HG02623 (cell line): ENCODE measurements around the gene MSL1.
"Not testable (repeated sequence)": the region's sequence is repeated elsewhere in the genome, so short reads cannot be mapped to it uniquely, and the experiment has no call there.

ENCODE experiments used
- ATAC-seq: cut with Tn5 transposase; IDR thresholded peaks from one replicate; pipeline ENCODE4 v1.9.1; 2021; ENCODE audit warnings: moderate library complexity; ENCODE audit not compliant: unreplicated experiment

Gene MSL1

GRCh38 chr17:40124279-40125141 lies 2.7 kb downstream of the MSL1 start:
- no peak for ATAC-seq

GRCh38 chr17:40129498-40129897 lies 7.7 kb downstream of the MSL1 start:
- no peak for ATAC-seq

- ATAC-seq, result no peak
These were observed 8.7 kb downstream of the MSL1 start for GRCh38 chr17:40130352-40131042.

DNA sequence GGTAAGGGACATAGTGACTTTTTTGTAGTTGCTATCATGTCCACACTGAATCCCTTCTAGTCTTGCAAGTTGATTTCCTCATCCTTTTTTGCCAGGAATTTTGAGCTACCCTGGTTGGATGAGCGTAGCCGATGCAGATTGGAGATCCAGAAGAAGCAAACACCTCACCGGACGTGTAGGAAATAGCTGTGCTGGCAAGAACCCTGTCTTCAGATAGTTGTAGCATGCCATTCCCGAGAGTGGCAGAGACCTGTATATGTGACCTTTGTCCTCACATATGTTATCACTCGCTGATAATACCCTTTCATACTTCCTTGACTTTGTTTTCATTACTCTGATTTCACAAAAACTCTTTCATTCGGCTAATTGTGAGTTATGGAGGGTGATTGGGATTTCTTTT lies 12.4 kb downstream of the MSL1 start:
- ATAC-seq, result no peak

DNA sequence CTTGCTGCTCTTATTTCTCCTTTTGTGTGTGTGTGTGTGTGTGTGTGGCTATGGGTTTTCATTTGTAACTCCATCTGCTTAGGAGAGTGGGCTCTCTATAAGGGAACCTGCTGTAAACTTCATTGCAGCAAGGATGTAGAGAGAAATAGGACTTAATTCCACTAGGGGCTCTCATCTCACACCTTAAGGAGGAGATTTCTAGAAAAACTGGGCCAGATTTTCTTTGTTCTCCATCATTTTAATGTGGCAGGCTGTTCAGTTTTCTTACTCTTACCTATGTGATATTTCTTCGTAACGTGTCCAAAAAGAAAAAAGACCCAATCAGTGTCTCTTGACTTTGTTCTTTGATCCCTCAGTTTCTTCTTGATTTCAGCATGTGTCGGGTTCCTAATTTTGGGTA lies 14.0 kb downstream of the MSL1 start:
- ATAC-seq, result no peak

DNA sequence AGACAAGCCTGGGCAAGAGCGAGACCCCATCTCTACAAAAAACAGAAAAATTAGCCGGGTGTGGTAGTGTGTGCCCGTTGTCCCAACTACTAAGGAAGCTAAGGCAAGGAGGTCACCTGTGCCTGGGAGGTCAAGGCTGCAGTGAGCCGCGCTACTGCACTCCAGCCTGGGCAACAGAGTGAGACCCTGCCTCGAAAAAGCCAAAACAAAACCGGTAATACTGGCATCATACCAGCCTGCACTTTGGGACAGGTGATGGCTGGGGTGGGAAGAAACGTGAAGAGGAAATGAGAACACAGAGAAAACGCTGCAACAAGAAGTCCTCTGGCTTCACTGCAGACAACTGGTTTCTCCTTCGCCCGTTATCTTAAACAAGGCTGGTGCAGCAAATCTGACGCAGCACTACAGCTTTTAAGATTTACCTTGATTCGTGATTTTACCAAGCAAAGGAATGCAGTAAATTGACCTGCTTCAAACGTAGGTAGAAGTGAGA lies 17.8 kb downstream of the MSL1 start:
- peak; percentile 8 for ATAC-seq

- ATAC-seq, result not testable (repeated sequence)
These were observed 21.4 kb downstream of the MSL1 start for GRCh38 chr17:40143166-40143565.

DNA sequence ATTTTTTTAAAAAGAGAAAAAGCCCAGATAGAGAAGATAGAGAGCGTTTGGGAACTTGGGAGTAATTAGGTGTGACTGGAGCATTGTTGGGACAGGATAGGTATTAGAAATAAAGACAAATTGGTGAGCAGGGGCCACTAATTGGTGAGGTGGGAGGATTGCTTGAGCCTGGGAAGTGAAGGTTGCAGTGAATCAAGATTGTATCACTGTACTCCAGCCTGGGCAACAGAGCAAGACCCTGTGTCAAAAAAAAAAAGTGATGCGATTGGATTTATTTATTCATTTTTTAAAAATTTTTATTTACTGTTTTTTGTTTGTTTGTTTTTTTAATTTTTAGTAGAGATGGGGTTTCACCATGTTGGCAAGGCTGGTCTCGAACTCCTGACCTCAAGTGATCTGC lies 23.7 kb downstream of the MSL1 start:
- no peak for ATAC-seq

DNA sequence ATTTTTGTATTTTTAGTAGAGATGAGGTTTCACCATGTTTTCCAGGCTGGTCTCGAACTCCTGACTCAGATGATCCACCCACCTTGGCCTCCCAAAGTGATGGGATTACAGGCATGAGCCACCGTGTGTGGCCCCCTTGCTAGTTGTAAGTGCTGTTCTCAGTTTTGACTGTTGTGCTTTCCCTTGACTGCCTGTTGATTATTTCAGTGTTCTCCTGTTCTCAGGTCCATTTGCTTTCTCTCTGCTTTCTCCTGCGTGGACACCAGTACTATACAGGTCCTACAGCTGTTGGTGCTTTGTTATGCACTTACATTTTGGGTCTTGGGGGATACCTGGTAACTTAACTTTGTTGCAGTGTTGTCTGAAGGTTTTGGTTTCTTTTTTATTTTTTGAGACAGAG lies 26.8 kb downstream of the MSL1 start:
- no peak for ATAC-seq

GRCh38 chr17:40150276-40150675 lies 28.5 kb downstream of the MSL1 start:
- ATAC-seq, result no peak

- no peak for ATAC-seq
These were observed 29.7 kb downstream of the MSL1 start for GRCh38 chr17:40151414-40151963.

DNA sequence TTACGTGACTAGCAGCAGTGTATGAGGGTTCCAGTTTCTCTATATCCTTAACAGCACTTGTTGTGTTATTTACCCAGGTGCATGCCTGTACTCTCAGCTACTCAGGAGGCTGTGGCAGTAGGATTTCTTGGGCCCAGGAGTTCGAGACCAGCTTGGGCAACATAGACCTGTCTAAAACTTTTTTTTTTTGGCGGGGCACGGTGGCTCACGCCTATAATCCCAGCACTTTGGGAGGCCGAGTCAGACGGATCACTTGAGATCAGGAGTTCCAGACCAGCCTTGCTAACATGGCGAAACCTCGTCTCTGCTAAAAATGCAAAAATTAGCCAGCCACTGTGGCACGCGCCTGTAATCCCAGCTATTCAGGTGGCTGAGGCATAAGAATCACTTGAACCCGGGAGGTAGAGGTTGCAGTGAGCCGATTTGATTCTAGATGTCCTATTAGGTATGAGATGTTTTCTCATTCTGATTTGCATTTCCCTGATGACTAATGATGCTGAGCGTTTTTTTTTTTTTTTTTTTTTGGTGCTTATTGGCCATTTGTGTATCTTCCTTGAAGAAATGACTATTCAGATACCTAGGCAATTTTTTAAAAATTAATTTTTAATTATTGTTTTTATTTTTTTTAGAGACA lies 31.9 kb downstream of the MSL1 start:
- ATAC-seq, result no peak

GRCh38 chr17:40157973-40158372 lies 36.2 kb downstream of the MSL1 start:
- no peak for ATAC-seq

DNA sequence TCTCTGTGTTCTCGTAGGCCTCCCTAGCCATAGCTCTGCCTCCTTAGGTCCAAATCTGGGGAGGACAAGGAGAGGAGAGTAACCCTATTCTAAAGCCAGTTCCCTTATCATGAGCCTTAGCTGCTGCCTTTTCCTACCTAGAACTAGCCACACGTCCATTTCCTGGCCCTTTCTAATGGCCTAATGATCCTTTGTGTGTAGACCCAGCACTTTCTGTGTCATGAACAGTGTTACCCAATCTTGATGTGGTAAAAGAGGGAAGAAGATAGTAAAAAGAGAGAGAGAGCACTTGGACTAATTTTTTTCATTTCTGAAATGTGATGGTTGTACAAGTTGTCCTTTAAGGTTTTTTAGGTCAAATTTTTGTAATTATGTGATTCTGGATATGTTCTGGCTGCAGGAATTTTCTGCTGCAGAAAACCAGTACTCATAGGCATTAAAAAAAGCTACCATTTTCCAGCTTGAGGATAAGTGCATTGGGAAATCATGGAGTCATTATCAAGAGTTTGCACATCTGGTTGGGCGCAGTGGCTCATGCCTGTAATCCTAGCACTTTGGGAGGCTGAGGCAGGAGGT lies 36.8 kb downstream of the MSL1 start:
- ATAC-seq, result no peak

DNA sequence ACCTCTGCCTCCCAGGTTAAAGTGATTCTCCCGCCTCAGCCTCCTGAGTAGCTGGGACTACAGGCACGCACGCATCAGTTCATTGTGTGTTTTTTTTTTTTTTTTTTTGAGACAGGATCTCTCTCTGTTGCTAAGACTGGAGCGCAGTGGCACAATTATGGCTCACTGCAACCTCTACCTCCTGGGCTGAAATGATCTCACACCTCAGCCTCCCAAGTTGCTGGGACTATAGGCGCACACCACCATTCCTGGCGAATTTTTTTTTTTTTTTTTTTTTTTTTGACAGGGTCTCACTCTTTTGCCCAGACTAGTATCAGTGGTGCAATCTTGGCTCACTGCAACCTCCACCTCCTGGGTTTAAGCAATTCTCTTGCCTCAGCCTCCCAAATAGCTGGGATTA lies 37.7 kb downstream of the MSL1 start:
- ATAC-seq, result no peak

GRCh38 chr17:40167685-40168261 lies 46.0 kb downstream of the MSL1 start:
- ATAC-seq, result no peak

DNA sequence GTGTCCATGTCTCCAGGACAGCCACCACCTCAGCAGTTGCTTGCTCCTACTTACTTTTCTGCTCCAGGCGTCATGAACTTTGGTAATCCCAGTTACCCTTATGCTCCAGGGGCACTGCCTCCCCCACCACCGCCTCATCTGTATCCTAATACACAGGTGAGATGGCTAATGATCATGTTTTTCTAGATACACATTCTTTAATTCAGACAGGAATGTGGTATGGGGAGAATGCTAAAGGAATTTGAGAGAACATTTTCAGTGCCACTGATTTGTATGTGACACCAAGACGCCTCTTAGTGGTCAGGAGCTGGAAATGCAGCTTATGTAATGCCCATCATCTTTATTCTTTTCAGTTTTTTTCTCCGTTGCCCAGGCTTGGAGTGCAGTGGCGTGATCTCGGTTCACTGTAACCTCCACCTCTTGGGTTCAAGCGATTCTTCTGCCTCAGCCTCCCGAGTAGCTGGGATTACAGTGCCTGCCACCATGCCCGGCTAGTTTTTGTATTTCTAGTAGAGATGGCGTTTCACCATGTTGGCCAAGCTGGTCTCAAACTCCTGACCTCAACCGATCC lies 46.6 kb downstream of the MSL1 start:
- no peak for ATAC-seq

- no peak for ATAC-seq
These were observed 48.6 kb downstream of the MSL1 start for GRCh38 chr17:40170325-40170724.

GRCh38 chr17:40171750-40172149 lies 50.0 kb downstream of the MSL1 start:
- no peak for ATAC-seq

DNA sequence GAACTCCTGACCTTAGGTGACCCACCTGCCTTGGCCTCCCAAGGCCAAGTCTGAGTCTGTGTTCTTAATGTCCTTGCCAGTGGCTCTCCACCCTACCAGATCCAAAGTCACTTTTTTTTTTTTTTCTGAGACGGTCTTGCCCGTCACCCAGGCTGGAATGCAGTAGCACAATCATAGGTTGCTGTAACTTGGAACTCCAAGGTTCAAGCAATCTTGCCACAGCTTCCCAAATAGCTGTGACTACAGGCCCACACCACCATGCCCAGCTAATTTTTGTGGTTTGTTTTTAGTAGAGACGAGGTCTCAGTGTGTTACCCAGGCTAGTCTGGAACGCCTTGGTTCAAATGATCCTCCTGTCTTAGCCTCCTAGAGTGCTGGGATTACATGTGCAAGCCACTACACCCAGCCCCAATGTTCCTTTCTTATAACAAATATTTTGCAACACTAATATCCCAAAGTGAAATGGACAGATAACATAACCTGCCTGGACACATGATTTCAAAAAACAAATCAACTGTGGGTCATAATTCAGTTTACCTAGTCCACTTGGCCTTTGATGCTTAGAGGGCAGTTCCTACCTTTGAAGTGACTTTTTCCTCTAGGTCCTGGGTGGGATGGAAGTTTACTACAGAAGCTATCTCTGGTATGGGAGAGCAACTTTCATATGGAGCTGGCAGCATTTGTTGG lies 51.5 kb downstream of the MSL1 start:
- no peak for ATAC-seq
